A549 treated with Hydrocortisone at 1 μM for 4 hours (cell line): ENCODE measurements around the gene HBQ1. TPM values are rescaled to one million over a fixed set of nuclear protein-coding genes. Genes with fewer than 3 reads are reported as not detected.

Experiments used
- total RNA-seq: library from RNA; stranded (reverse); fragments of 200-300 nt; extraction: Qiagen RNA extraction; gene quantifications from 5 replicates; pipeline ENCODE4 v1.2.3, GENCODE V29; 2022

HBQ1 gene
- total RNA-seq = 3.7 to 8.3 TPM (median 6.4 TPM) in 5 replicates

DNA sequence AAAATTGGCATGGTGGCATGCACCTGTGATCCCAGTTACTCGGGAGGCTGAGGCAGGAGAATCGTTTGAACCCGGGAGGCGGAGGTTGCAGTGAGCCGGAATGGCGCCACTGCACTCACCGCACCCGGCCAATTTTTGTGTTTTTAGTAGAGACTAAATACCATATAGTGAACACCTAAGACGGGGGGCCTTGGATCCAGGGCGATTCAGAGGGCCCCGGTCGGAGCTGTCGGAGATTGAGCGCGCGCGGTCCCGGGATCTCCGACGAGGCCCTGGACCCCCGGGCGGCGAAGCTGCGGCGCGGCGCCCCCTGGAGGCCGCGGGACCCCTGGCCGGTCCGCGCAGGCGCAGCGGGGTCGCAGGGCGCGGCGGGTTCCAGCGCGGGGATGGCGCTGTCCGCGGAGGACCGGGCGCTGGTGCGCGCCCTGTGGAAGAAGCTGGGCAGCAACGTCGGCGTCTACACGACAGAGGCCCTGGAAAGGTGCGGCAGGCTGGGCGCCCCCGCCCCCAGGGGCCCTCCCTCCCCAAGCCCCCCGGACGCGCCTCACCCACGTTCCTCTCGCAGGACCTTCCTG is at the start of gene HBQ1:
TSS of gene HBQ1 (plus strand) at position 359 of the 575 bp plus-strand sequence. CDS start at position 387, 28 bp downstream.

GRCh38 chr16:152141-153128 is 27.8 kb upstream of the HBQ1 start, which contains the start of gene HBZ:
HBZ (plus strand) TSS chr16:152644; CDS start chr16:152910, 266 bp downstream.

GRCh38 chr16:165539-166374 is 14.5 kb upstream of the HBQ1 start, which contains the start of gene HBM:
HBM (plus strand) TSS chr16:165978; CDS start chr16:165998, 20 bp downstream.

GRCh38 chr16:172374-172941 is 7.8 kb upstream of the HBQ1 start, which contains the start of gene HBA2:
HBA2 (plus strand) TSS chr16:172876; CDS start chr16:172913, 37 bp downstream.

DNA sequence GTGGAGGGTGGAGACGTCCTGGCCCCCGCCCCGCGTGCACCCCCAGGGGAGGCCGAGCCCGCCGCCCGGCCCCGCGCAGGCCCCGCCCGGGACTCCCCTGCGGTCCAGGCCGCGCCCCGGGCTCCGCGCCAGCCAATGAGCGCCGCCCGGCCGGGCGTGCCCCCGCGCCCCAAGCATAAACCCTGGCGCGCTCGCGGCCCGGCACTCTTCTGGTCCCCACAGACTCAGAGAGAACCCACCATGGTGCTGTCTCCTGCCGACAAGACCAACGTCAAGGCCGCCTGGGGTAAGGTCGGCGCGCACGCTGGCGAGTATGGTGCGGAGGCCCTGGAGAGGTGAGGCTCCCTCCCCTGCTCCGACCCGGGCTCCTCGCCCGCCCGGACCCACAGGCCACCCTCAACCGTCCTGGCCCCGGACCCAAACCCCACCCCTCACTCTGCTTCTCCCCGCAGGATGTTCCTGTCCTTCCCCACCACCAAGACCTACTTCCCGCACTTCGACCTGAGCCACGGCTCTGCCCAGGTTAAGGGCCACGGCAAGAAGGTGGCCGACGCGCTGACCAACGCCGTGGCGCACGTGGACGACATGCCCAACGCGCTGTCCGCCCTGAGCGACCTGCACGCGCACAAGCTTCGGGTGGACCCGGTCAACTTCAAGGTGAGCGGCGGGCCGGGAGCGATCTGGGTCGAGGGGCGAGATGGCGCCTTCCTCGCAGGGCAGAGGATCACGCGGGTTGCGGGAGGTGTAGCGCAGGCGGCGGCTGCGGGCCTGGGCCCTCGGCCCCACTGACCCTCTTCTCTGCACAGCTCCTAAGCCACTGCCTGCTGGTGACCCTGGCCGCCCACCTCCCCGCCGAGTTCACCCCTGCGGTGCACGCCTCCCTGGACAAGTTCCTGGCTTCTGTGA is 3.5 kb upstream of the HBQ1 start, which contains the start of gene HBA1:
TSS of gene HBA1 (plus strand) at position 204 of the 906 bp plus-strand sequence. CDS start at position 241, 37 bp downstream.

GRCh38 chr16:228852-229730 is 48.8 kb downstream of the HBQ1 start, which contains the start of gene LUC7L:
LUC7L (minus strand) TSS chr16:229449; CDS start chr16:229339, 110 bp downstream.

Other genes starting within 250 kb of the HBQ1 start
- 31.2 to 39.4 TPM (median 33.4 TPM) in 5 replicates for gene POLR3K, start 126.9 kb upstream of the HBQ1 start, total RNA-seq
- gene SNRNP25, start 126.6 kb upstream of the HBQ1 start, total RNA-seq = 54.8 to 83.1 TPM (median 72.6 TPM) in 5 replicates
- gene RHBDF1, start 107.8 kb upstream of the HBQ1 start, total RNA-seq = 20.5 to 30.0 TPM (median 27.7 TPM) in 5 replicates
- gene MPG, start 102.2 kb upstream of the HBQ1 start, total RNA-seq = 55.3 to 74.6 TPM (median 72.3 TPM) in 5 replicates
- gene NPRL3, start 41.8 kb upstream of the HBQ1 start, total RNA-seq = 25.6 to 29.5 TPM (median 27.5 TPM) in 5 replicates
- 0.23 TPM in 1 of 5 replicates, not detected in the others for gene HBZ, start 27.8 kb upstream of the HBQ1 start, total RNA-seq
- not detected in 5 replicates for gene HBM, start 14.5 kb upstream of the HBQ1 start, total RNA-seq
- gene HBA2, start 7.6 kb upstream of the HBQ1 start, total RNA-seq = 0.20 to 0.33 TPM in 2 of 5 replicates, not detected in the others
- gene HBA1, start 3.8 kb upstream of the HBQ1 start, total RNA-seq = 1.2 to 2.3 TPM (median 1.8 TPM) in 5 replicates
- 39.7 to 48.5 TPM (median 45.4 TPM) in 5 replicates for gene LUC7L, start 49.0 kb downstream of the HBQ1 start, total RNA-seq
- 45.1 to 53.9 TPM (median 47.5 TPM) in 5 replicates for gene FAM234A, start 54.4 kb downstream of the HBQ1 start, total RNA-seq
- gene RGS11, start 95.5 kb downstream of the HBQ1 start, total RNA-seq = 3.5 to 5.0 TPM (median 4.4 TPM) in 5 replicates
- gene ARHGDIG, start 100.1 kb downstream of the HBQ1 start, total RNA-seq = 2.1 to 3.7 TPM (median 3.2 TPM) in 5 replicates
- gene PDIA2, start 102.7 kb downstream of the HBQ1 start, total RNA-seq = 0.48 to 0.86 TPM (median 0.68 TPM) in 5 replicates
- 27.8 to 33.2 TPM (median 30.5 TPM) in 5 replicates for gene AXIN1, start 172.3 kb downstream of the HBQ1 start, total RNA-seq
- 119 to 133 TPM (median 126 TPM) in 5 replicates for gene MRPL28, start 190.1 kb downstream of the HBQ1 start, total RNA-seq
- gene PGAP6, start 201.5 kb downstream of the HBQ1 start, total RNA-seq = 29.5 to 37.7 TPM (median 32.3 TPM) in 5 replicates
- gene NME4, start 216.7 kb downstream of the HBQ1 start, total RNA-seq = 259 to 426 TPM (median 418 TPM) in 5 replicates
- gene DECR2, start 221.4 kb downstream of the HBQ1 start, total RNA-seq = 22.5 to 29.1 TPM (median 26.7 TPM) in 5 replicates
- gene RAB11FIP3, start 245.2 kb downstream of the HBQ1 start, total RNA-seq = 24.7 to 28.6 TPM (median 27.8 TPM) in 5 replicates